Prostate gland (tissue), 2 donors: ENCODE data around the gene ROR1.

Source experiments
- POLR2A ChIP-seq: fragments of 450-650 bp; IDR thresholded peaks from one replicate; pipeline ENCODE4 v1.6.1; 2016; ENCODE audit warnings: antibody characterized with exemption, mild to moderate bottlenecking
- TF ChIP-seq, protein P1 (sequence below), 4 experiments: fragments of 200-600 bp in 2 of 4; fragments of 450-650 bp in 2 of 4; sonication (generic) in 2 of 4; IDR thresholded peaks; 1 replicate in 3 of 4; 2 replicates in 1 of 4; pipeline ENCODE4 v1.5.1; 2016 to 2019; ENCODE audit warnings: antibody characterized with exemption in 4 of 4, mild to moderate bottlenecking in 2 of 4, moderate library complexity in 2 of 4

DNA sequence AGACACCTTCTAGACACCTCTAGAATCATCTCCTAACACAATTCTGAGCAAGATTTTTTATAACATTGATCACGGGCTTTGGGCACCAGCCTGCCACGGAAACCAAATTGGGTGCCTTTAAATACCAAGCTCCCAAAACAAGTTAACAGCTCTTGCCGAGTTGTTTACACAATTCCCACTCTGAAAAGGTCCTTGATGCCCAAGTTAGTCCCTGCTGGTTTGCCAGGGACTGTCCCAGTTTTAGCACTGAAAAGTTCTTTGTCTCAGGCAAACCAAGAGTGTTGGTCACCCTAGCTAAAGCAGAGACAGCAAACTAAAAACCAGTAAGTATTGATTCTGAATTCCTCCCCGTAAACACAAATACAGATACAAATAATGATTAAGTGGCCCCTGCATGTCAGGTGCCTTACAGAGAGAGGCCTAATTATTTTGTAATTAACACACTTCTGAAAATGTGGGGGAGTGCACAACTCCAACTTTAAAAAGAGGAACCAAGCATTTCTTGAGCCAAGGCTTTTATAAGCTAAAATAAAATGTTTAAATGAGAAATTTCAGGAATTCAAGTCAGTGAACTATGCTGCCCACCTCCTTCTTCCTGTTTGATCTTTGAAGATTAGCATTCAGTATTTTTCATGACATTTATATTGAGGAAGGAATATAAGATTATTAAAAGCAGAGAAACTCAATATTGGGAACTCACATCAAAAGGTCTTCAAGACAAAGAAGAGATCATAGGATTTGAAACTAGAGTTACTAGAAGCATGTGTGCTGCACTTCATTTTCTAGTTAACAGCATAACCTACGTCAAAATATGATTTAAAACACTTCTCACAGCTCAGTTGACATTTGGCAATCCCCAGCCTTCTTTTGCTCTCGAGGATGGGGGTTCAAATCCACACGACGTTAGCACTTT is 420.6 kb downstream of the ROR1 start:
- TF ChIP-seq, protein P1, sequence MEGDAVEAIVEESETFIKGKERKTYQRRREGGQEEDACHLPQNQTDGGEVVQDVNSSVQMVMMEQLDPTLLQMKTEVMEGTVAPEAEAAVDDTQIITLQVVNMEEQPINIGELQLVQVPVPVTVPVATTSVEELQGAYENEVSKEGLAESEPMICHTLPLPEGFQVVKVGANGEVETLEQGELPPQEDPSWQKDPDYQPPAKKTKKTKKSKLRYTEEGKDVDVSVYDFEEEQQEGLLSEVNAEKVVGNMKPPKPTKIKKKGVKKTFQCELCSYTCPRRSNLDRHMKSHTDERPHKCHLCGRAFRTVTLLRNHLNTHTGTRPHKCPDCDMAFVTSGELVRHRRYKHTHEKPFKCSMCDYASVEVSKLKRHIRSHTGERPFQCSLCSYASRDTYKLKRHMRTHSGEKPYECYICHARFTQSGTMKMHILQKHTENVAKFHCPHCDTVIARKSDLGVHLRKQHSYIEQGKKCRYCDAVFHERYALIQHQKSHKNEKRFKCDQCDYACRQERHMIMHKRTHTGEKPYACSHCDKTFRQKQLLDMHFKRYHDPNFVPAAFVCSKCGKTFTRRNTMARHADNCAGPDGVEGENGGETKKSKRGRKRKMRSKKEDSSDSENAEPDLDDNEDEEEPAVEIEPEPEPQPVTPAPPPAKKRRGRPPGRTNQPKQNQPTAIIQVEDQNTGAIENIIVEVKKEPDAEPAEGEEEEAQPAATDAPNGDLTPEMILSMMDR (IDR thresholded peaks at IDR 0.05): no peak
- TF ChIP-seq POLR2A: no peak
